ENCODE measurements around the gene TNFSF9.

Gene TNFSF9, protein sequence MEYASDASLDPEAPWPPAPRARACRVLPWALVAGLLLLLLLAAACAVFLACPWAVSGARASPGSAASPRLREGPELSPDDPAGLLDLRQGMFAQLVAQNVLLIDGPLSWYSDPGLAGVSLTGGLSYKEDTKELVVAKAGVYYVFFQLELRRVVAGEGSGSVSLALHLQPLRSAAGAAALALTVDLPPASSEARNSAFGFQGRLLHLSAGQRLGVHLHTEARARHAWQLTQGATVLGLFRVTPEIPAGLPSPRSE

DNA sequence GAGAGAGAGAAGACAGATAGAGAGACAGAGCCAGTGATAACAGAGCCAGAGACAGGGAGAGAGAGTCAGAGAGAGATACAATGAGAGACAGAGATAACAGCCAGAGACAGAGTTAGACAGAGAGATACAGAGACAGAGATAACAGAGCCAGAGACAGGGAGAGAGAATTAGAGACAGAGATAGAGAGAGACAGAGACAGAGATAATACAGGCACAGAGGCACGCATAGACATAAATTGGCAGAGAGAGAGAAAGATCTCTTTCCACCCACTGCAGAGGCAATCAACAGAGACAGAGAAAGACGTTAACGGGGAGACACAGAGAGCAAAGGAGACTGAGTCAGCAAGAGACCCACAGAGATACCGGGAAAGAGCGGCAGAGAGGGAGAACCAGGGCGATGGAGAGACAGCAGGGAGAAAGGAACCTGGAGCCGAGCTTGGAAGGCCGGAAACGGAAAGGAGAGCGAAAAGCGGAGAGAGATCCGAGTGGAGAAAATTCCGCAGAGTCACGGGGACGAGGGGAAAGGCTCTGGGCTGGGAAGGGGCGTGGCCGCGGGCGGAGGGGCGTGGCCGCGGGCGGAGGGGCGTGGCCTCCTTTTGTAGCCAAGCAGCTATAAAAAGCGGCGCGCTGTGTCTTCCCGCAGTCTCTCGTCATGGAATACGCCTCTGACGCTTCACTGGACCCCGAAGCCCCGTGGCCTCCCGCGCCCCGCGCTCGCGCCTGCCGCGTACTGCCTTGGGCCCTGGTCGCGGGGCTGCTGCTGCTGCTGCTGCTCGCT is at the start of gene TNFSF9:
Gene TNFSF9, plus strand, starts transcription at position 641 of the 777 bp plus-strand sequence. Its CDS starts 11 bp downstream, at position 652.
- DNase-seq (ENCODE audit: low read depth in 2 of 2): peak; percentile 71 to 72

DNA sequence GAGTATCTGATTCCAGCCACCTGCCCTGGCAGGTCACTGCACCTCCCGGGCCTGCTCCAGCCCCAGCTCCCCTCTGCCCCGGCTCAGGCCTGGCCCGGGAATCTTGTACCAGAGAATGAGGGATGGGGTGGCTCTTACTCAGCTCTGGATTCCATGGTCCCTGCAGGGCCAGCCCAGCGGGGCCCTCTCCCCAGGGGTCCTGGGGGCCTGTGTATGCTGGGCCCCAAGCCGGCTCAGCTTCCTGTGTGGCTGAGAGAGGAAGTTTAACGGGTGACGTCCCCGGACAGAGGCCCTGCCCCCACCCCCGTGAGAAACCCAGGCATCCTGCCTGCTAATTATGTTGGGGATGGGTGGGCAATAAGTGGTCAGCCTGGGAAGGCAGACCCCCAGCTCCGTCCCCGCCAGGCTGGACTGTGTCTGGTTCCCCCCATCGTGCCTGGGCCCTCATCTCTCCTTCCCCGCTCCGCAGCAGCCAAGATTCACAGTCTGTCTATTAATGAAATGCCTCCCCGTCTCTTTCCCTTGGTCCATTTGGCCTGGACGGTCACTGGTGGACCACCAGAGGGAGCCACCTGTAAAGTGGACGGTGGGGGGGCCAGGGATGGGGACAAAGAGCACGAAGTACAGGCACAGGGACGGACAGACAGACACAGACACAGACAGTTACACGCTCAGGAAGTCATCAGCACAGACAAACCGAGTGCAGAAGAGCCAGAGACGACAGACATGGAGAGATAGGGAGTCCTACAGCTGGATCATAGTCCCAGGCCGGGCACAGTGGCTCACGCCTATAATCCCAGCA is 49.1 kb upstream of the TNFSF9 start, which contains the start of gene DENND1C:
Gene DENND1C, minus strand, starts transcription at position 247 of the 802 bp plus-strand sequence. Its CDS starts 92 bp downstream, at position 155.
- DNase-seq (ENCODE audit: low read depth in 2 of 2): peak; percentile 53 to 54

DNA sequence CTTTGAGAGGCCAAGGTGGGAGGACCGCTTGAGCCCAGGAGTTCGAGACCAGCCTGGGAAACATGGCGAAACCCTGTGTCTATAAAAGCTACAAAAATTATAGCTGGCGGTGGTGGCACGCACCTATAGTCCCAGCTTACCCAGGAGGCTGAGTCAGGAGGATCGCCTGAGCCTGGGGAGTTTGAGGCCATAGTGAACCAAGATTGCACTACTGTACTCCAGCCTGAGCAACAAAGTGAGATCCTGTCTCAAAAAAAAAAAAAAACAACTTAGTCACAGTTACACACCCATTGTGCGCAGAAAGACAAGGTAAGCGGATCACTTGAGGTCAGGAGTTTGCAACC is 48.5 kb upstream of the TNFSF9 start:
- DNase-seq (ENCODE audit: low read depth in 2 of 2): no peak

DNA sequence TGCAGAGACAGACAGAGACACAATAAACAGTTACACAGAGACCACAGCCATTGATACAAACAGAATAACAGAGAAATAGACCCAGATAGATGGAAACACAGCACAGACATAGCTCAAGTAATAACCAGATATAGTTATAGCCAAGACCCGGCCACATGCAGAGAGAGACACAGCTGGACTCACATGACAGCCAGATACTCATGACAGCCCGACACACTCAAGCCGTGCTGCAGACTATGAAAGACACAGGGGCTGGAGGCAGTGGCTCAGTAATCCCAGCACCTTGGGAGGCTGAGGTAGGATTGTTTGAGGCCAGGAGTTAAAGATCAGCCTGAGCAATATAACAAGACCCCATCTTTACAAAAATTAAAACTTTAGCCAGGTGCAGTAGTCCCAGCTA is 47.6 kb upstream of the TNFSF9 start:
- no peak for DNase-seq (ENCODE audit: low read depth in 2 of 2)

DNA sequence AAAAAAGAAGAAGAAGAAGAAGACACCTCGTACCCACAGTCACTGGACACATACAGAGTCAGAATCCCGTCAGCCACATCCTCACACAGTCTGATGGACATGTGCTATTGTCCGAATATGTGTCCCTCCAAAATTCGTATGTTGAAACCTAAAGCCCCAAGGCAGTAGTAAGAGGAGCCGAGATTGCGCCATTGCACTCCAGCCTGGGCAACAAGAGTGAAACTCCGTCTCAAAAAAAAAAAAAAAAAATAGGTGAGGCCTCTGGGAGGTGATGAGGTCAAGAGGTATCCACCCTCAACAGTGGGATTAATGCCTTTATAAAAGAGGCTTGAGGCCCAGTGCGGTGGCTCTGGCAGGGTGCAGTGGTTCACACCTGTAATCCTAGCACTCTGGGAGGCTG is 46.6 kb upstream of the TNFSF9 start:
- no peak for DNase-seq (ENCODE audit: low read depth in 2 of 2)

DNA sequence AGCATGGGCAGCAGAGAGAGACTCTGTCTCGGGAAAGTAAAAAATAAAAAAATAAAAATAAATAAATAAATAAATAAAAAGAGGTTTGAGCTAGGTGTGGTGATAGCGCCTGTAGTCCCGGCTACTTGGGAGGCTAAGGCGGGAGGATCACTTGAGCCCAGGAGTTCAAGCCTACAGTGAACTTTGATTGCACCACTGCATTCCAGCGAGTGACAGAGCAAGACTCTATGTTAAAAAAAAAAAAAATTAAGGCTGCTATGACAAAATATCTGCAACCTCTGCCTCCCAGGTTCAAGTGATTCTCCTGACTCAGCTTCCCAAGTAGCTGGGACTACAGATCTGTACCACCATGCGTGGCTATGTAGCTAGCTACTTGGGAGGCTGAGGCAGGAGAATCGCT is 46.0 kb upstream of the TNFSF9 start:
- DNase-seq (ENCODE audit: low read depth in 2 of 2): no peak

DNA sequence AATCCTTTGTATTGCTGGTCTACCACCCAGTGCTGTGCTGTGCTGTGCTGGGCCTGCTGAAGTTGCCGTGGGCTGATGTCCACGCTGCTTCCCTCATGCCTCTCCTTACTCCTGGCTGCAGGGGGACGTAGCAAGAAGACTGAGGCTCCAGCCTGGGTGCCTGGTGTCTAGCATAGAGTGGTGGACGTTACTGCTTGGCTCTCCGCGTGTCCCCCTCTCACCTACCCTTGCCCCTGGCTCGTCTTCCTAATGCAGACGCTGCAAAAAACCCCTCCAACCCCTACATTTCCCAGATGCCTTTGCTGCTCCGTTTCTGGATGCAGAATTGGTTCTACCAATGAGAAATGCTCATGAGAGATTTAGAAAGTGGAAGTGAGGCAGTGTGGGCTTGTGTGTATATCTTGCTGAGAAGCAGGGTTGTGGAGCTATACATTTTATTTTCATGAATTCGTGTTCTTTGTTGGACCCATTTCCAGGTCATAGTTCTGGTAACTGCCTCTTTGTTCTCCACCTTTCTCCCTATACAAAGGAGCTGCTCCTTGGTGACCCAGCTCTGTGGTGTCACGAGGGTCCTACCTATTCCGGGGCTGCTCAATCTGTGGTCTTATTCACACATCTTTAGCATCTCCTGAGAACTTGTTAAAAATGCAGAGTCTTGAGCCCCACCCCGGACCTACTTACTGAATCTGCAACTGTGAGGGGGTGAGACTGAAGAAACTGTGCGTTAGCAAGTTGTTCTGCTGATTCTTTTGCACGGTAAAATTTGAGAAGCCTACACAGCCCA is 41.4 kb upstream of the TNFSF9 start:
- no peak for DNase-seq (ENCODE audit: low read depth in 2 of 2)

DNA sequence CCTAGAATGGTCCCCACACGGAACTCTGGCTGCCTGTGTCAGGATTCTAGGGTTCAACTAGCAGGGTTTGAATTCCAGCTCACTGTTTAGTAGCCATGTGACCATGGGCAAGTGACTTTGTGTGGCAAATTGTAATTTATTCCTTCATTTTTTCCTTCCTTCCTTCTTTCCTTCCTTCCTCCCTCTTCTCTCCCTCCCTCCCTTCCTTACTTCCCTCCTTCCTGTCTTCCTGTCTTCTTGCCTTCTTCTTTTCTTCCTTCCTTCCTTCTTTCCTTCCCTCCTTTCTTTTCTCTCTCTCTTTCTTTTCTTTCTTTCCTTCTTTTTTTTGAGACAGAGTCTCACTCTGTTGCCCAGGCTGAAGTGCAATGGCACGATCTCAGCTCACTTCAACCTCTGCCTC is 40.7 kb upstream of the TNFSF9 start:
- no peak for DNase-seq (ENCODE audit: low read depth in 2 of 2)

DNA sequence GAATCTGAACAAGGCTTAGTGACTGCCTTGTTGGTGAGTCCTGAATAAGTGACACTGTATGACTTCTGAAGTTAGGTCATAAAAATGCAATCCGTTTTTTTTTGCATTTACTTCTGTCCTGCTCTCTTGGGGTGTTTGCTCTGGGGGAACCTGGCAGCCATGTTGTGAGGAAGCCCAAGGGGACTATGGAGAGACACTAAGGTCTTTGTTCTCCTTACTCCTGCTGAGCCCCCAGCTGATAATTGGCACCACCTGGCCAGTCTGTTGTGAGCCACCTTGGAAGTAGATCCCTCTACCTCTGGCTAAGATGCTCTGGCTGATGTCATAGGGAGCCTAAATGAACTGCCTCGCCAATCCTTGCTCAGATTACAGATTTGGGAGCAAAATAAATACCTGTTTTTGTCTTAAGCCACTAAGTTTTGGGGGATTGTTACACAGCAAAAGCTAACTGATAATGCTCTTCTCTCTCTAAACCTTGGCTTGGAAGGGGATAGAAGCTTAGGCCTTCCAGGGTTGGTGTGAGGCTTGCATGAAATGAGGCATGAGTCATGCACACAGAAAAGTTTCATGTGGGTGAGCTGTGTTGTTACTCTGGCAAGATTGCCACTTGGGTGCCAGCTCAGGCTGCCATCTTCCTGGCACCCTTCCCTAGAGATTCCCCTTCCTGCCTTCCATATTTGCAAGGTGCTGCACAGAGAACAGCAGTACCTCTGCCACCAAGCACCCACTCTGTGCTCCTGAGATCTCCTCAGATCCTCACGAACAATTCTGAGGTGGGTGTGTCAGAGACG is 38.8 kb upstream of the TNFSF9 start:
- no peak for DNase-seq (ENCODE audit: low read depth in 2 of 2)

DNA sequence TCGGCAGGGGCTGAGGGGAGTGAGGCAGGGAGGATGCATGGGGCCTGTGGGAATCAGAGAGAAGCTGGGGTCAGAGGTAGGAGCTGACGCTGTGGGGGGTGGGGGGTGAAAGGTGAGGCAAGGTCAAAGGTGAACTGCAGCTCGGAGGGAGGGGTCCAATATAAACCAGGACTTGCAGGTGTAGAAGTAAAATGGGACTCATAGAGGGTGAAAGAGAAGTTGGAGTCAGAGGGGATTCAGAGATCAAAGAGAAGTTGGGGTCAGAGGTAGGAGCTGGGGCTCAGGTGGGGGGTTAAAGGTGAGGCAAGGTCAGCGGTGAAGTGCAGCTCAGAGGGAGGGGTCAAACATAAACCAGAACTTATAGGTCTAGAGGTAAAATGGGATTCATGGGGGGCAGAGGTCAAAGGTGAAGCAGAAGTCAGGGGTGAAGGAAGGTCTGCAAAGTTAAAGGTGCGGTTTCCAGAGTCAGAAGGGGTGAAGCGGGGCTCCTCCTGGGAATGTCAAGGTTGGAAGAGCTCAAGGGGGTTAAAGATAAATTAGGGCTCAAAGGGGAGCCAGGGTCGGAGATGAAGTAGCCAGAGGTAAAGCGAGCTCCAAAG is 36.3 kb upstream of the TNFSF9 start:
- no peak for DNase-seq (ENCODE audit: low read depth in 2 of 2)

DNA sequence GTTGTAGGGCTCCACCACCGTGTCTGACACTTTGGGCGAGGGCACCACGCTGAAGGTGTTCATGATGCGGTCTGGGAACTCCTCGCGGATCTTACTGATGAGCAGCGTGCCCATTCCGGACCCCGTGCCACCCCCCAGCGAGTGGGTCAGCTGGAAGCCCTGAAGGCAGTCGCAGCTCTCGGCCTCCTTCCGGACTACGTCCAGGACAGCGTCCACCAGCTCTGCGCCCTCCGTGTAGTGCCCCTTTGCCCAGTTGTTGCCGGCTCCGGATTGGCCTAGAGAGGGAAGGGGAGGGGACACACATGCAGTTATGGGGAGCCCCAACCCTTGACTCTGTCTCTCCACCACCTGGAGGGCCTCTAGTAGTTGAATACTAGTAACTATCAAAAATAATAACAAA is 34.9 kb upstream of the TNFSF9 start:
- DNase-seq (ENCODE audit: low read depth in 2 of 2): no peak

DNA sequence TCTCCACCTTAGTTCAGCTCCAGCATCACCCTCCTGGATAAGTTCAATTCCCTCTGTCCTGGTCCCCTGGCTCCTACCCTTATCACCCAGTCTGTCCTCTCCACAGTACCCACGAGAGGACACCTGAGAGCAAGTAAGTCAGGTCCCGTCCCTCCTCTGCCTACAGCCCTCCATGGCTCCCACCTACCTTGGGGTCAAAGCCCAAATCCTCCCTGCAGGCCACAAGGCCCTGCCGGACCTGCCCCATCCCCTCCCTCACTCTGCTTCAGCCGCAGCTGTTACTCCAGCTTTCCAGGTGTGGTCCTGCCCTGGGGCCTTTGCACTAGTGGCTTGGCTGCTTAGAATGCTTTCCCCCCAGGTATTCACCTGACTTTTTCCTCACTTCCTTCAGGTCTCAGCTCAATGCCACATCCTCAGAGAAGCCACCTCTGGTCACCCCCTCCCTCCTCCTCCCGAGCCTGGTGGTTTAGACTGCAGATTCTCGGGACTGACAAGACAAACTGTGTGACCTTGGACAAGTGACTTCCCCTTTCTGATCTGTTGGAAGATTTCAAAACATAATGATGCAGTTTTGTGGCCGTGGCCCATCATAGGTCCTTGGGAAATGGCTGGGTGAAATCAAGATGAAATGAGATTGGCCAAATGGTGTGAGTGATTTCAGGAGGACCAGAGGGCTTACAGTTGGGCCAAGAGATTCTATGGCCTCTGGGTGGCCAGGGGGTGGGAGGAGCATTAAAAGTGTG is 32.4 kb upstream of the TNFSF9 start:
- DNase-seq (ENCODE audit: low read depth in 2 of 2): no peak

DNA sequence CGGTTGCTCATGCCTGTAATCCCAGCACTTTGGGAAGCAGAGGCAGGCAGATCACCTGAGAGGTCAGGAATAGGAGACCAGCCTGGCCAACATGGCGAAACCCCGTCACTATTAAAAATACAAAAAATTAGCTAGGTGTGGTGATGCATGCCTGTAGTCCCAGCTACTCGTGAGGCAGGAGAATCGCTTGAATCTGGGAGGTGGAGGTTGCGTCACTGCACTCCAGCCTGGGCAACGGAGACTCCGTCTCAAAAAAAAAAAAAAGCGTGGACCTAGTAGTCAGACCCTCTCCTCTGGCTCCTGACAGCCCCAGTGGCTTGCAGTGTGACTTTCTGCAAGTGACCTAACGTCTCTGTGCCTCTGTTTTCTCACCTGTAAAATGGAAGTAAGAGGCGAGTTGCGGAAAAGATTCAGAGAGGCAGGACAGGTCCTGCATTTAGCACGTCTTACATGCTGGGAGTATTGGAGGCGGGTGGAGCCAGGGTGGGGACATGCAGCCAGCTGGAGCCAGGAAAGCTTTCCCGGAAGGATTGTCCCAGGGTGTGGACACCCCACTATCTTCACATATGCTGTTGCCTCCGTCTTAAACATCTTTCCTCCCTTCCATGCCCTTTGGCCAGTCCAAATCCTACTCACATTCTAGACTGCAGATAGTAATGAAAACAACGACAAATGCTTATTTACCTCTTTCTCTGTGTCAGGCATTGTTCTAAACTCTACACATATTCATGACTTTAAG is 31.6 kb upstream of the TNFSF9 start:
- DNase-seq (ENCODE audit: low read depth in 2 of 2): no peak

DNA sequence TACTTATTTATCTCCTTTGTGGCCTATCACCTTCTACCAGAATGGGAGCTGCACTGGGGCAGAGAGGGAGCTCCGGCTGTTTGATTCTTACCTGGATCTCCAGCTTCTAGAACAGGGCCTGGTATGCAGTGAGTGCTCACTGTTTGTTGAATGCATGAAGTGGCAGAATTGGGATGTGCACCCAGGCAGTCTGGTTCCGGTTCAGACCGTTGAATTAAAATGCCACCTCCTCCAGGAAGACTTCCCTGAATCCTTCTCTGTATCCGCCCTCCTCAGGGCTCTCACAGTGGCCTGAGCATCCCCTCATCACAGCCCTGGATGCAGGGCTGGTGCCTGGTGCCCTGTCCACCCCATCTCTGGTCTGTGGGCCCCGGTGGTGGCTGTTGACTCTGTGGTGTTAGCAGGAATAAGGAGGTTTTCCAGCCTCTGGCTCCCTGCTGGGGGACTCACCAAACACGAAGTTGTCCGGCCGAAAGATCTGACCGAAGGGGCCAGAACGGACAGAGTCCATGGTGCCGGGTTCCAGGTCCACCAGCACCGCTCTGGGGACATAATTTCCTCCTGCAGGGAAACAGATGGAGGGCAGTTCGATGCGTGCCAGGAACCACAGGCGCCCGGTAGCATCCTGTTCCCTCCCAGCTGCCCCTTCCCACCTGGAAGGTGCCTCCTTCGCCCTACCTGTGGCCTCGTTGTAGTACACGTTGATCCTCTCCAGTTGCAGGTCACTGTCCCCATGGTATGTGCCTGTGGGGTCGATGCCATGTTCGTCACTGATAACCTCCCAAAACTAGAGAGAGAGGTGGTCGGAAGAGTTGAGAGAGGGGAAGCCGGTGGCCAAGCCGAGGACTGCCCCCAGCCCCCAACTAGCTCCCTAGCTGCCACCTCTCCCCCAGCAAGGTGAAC is 29.7 kb upstream of the TNFSF9 start:
- DNase-seq (ENCODE audit: low read depth in 2 of 2): no peak

DNA sequence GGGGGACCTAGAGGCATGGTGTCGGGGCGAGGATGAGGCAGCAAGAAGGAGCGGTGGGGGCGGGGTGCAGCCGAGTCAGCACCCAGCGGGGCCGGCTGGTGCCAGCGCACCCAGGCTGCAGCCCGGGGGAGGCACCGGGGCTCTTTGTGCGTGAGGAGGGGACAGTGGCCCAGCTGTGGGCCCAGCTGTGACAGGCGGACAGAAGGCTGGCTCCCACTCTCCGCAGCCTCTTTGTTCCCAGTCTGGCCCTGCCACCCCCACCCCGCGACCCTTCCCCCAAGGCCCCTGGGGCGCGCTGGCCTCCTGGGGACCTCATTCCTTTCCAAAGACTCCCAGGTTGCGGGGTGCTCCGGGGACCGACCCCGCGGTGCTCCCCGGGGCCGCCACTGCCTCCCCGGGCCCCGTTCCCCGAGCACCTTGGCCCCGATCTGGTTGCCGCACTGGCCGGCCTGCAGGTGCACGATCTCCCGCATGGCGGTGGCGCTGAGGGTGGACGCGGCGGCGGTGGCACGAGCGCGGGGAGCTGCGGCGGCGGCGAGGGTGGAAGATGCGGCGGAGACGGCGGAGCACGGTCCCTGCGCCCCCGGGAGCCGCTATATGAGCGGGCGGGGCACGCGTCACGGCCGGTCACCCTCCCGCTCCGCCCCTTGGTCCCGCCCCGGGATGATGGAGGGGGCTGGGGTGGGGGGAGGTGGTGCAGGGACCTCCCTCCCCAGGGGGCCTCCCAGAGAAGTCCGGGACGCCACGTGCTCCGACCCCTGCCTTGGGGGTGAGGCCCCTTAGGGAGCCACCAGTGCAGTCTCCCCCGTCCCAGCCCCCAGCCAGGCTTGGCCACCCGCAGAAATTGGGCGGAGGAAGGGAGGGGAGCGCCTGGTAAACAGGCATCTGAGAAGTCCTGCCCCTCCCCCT is 28.8 kb upstream of the TNFSF9 start, which contains the start of gene TUBB4A:
Gene TUBB4A, minus strand, starts transcription at position 570 of the 909 bp plus-strand sequence. Its CDS starts 97 bp downstream, at position 473.
- peak in 1 of 2 donors; percentile 34 for DNase-seq (ENCODE audit: low read depth in 2 of 2)

DNA sequence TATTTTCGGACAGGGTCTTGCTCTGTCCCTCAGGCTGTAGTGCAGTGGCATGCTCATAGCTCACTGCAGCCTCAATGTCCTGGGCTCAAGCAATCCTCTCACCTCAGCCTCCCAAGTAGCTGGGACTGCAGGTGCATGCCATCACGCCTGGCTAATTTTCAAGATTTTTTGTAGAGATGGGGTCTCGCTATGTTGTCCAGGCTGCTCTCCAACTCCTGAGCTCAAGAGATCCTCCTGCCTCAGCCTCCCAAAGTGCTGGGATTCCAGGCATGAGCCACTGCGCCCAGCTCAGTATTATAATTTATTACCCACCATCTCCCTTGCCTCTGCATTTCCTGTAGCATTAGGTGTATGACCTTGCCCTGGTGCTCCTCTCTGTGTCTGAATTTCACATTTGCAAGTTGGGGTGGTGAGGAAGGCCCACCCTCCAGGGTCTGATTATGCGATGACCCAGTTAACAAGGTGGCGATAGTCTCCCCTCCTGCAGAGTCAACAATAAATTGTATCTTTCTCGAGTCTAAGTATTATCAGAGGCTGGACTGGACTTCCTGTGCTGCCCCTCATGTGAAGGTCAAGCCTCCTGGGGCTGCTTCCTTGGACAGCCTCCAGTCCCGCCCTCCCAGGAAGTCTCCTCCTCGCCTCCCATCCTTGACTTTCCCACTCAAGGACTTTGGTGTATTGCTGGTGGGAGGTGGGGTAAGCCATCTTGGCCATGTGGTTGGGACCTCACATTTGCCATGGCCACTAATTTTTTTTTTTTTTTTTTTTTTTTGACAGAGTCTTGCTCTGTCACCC is 27.2 kb upstream of the TNFSF9 start:
- DNase-seq (ENCODE audit: low read depth in 2 of 2): no peak

All from stimulated activated CD8-positive, alpha-beta memory T cell treated with anti-CD3 and anti-CD28 coated beads, Interleukin-15, amount 100 ng/mL, for 48 hours (primary cell).